Brain microvascular endothelial cell (primary cell): Measurements from ENCODE around the gene TNIP2.

ENCODE experiments used
- DNase-seq: peaks from one replicate; pipeline ENCODE4 v3.0.0-alpha.2; 2020
- H3K27ac ChIP-seq: fragments of 250-450 bp; sonication (Bioruptor Pico); 2 replicates; pipeline ENCODE4 v1.5.1; 2020; ENCODE audit warnings: mild to moderate bottlenecking, moderate library complexity
- H3K27me3 ChIP-seq: fragments of 250-450 bp; sonication (Bioruptor Pico); replicated peaks from 2 replicates; pipeline ENCODE4 v1.5.1; 2020; ENCODE audit warnings: mild to moderate bottlenecking
- H3K36me3 ChIP-seq: fragments of 250-450 bp; sonication (Bioruptor Pico); replicated peaks from 2 replicates; pipeline ENCODE4 v1.5.1; 2020; ENCODE audit warnings: mild to moderate bottlenecking
- H3K4me3 ChIP-seq: 2 replicates; pipeline ENCODE4 v1.5.1; 2011; ENCODE audit warnings: low read depth, mild to moderate bottlenecking, control low read depth, low read length, moderate library complexity
- in situ Hi-C: cut with HindIII; loops from 2 replicates; pipeline ENCODE4 v1.10.0; 2017; ENCODE audit warnings: low sequenced_read_pairs, low pct_ligation_motif_present
- TF ChIP-seq, protein P1 (sequence below): IDR thresholded peaks from 2 replicates; pipeline ENCODE4 v1.5.1; 2011; ENCODE audit warnings: low read depth, mild to moderate bottlenecking, moderate library complexity, low read length, control low read depth, inconsistent platforms; ENCODE audit errors: missing control alignments

TNIP2 gene

DNA sequence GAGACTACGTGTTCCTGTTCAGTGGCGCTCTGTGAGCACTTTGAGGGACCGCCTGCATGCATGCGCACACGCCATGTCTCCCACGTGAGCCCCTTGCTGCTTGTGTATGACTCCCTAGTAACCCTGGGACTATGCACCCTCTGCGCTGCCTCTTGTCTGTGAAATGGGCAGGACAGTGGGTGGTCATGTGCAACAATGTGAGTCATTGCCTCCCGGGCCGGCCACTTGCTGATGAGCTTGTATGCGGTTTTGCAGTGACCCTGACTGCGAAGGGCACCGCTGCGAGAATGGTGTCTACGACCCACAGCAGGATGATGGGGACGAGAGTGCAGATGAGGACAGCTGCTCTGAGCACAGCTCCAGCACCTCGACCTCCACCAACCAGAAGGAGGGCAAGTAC is 61.4 kb downstream of the TNIP2 start:
- TF ChIP-seq, protein P1, sequence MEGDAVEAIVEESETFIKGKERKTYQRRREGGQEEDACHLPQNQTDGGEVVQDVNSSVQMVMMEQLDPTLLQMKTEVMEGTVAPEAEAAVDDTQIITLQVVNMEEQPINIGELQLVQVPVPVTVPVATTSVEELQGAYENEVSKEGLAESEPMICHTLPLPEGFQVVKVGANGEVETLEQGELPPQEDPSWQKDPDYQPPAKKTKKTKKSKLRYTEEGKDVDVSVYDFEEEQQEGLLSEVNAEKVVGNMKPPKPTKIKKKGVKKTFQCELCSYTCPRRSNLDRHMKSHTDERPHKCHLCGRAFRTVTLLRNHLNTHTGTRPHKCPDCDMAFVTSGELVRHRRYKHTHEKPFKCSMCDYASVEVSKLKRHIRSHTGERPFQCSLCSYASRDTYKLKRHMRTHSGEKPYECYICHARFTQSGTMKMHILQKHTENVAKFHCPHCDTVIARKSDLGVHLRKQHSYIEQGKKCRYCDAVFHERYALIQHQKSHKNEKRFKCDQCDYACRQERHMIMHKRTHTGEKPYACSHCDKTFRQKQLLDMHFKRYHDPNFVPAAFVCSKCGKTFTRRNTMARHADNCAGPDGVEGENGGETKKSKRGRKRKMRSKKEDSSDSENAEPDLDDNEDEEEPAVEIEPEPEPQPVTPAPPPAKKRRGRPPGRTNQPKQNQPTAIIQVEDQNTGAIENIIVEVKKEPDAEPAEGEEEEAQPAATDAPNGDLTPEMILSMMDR = no peak
- Histone ChIP-seq H3K27ac (peak overlapping the region; percentile 39), H3K36me3 (peaks cover 57% of the 10 kb centered on the region), H3K4me3 (no peak overlapping the region), H3K27me3 (no peaks in the 10 kb centered on the region)
- DNase-seq = peak; percentile 93
- in situ Hi-C loops = no loop called here

DNA sequence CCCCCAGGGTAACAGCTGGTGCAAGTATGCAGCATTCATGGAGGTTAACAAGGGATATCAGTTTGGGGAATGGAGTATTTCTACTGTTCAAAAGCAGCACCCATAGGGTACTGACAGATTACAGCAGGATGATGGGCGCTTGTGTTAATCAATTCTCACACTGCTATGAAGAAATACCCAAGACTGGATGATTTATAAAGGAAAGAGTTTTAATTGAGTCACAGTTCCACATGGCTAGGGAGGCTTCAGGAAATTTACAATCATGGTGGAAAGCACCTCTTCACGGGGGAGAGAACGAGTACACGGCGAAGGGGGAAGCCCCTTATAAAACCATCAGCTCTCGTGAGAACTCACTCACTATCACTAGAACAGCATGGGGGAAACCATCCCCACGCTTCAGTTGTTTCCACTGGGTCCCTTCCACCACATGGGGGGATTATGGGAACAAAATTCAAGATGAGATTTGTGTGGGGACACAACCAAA is 64.1 kb downstream of the TNIP2 start:
- in situ Hi-C loops = no loop called here
- Histone ChIP-seq H3K27ac (no peak overlapping the region), H3K4me3 (no peak overlapping the region), H3K27me3 (no peaks in the 10 kb centered on the region), H3K36me3 (peaks cover 36% of the 10 kb centered on the region)
- DNase-seq = no peak
- TF ChIP-seq, protein P1 = no peak
